Measurements from ENCODE around the gene PCDHGA8. TPM values are rescaled to one million over a fixed set of nuclear protein-coding genes. Genes with fewer than 3 reads are reported as not detected.

The PCDHGA8 gene
- total and polyA plus RNA-seq, 2 of the 13 experiments (the other 11 are each of a cell fraction or from before 2014, with no cell fraction given): 0.05 to 0.29 TPM

- peak in 1 of 2 experiments; percentile 62; a peak in 1 of 4 replicates for TF ChIP-seq HMGXB4 (CRISPR knock-in tag; IDR thresholded peaks at IDR 0.05; ENCODE audit: borderline replicate concordance in 1 of 2, low read depth in 1 of 2)
- TF ChIP-seq NONO (IDR thresholded peaks at IDR 0.05): no peak
- TF ChIP-seq NONO (CRISPR knock-in tag; conservative IDR thresholded peaks at IDR 0.05): no peak
- 0 out of 2 replicates have a peak, but pooled peaks have one; percentile 29 for TF ChIP-seq KAT8 (CRISPR knock-in tag; IDR thresholded peaks at IDR 0.05)
- TF ChIP-seq STAG1 (CRISPR knock-in tag; IDR thresholded peaks at IDR 0.05): peak; percentile 57
- TF ChIP-seq TFAP4 (IDR thresholded peaks at IDR 0.05; ENCODE audit: borderline replicate concordance, low read depth): no peak
- TF ChIP-seq ZNF768 (CRISPR knock-in tag; IDR thresholded peaks at IDR 0.05): no peak
- no peak for TF ChIP-seq ZNF510 (CRISPR knock-in tag; IDR thresholded peaks at IDR 0.05; ENCODE audit: low read depth)
- TF ChIP-seq FOXJ3 (CRISPR knock-in tag; IDR thresholded peaks at IDR 0.05; ENCODE audit: borderline replicate concordance): no peak
- no peak for TF ChIP-seq GZF1 (CRISPR knock-in tag; IDR thresholded peaks at IDR 0.05)
- TF ChIP-seq ELF3 (CRISPR knock-in tag; IDR thresholded peaks at IDR 0.05): peak; percentile 27; the same call in 1 of the 2 replicates
- TF ChIP-seq BCLAF1 (IDR thresholded peaks at IDR 0.05): no peak
- no peak for TF ChIP-seq ZNF460 (CRISPR knock-in tag; IDR thresholded peaks at IDR 0.05; ENCODE audit: borderline replicate concordance)
Observed at GRCh38 chr5:141359790-141360426, 32.5 kb upstream of the PCDHGA8 start, which contains the start of gene PCDHGB2 (continued).

Measured in HepG2 (cell line).